H9 (cell line): ENCODE data around the gene YIPF4. TPM values are rescaled to one million over a fixed set of nuclear protein-coding genes. Genes with fewer than 3 reads are reported as not detected.

Source experiments
- DNase-seq: peaks from one replicate; pipeline ENCODE4 v3.0.0-alpha.2; 2017
- H2AFZ ChIP-seq: one replicate; pipeline ENCODE4 v1.6.1; 2013; ENCODE audit warnings: mild to moderate bottlenecking, low read length, control low read depth, moderate library complexity
- H2AK5ac ChIP-seq: 2 replicates; pipeline ENCODE4 v1.6.1; 2013; ENCODE audit warnings: low read length, control low read depth, mixed read lengths; ENCODE audit not compliant: insufficient read length
- H2BK120ac ChIP-seq: one replicate; pipeline ENCODE4 v1.6.1; 2013; ENCODE audit warnings: low read depth, mild to moderate bottlenecking, low read length, control low read depth, inconsistent platforms; ENCODE audit not compliant: poor library complexity, severe bottlenecking
- H2BK12ac ChIP-seq: 2 replicates; pipeline ENCODE4 v1.6.1; 2013; ENCODE audit warnings: low read length, control low read depth, mixed read lengths, low read depth; ENCODE audit not compliant: insufficient read length
- H2BK15ac ChIP-seq: 2 replicates; pipeline ENCODE4 v1.6.1; 2013; ENCODE audit warnings: low read depth, low read length, control low read depth
- H2BK20ac ChIP-seq: one replicate; pipeline ENCODE4 v1.6.1; 2013; ENCODE audit warnings: low read depth, mild to moderate bottlenecking, low read length, control low read depth, inconsistent platforms; ENCODE audit not compliant: poor library complexity, severe bottlenecking
- H2BK5ac ChIP-seq: 2 replicates; pipeline ENCODE4 v1.6.1; 2013; ENCODE audit warnings: low read length, control low read depth, mixed read lengths; ENCODE audit not compliant: insufficient read length
- H3K14ac ChIP-seq: 2 replicates; pipeline ENCODE4 v1.6.1; 2013; ENCODE audit warnings: low read length, control low read depth; ENCODE audit not compliant: insufficient read depth
- H3K18ac ChIP-seq: 2 replicates; pipeline ENCODE4 v1.6.1; 2013; ENCODE audit warnings: low read depth, mild to moderate bottlenecking, mixed read lengths, low read length, control low read depth; ENCODE audit not compliant: insufficient read length
- H3K23ac ChIP-seq: 2 replicates; pipeline ENCODE4 v1.6.1; 2013; ENCODE audit warnings: low read length, control low read depth, mixed read lengths, low read depth; ENCODE audit not compliant: insufficient read length
- H3K23me2 ChIP-seq: 2 replicates; pipeline ENCODE4 v1.6.1; 2013; ENCODE audit warnings: low read depth, mild to moderate bottlenecking, mixed read lengths, low read length, control low read depth; ENCODE audit not compliant: insufficient read length, poor library complexity, severe bottlenecking
- H3K27ac ChIP-seq: 2 replicates; pipeline ENCODE4 v1.5.1; 2013; ENCODE audit warnings: low read length, control low read depth, mixed read lengths, low read depth; ENCODE audit not compliant: insufficient read length
- H3K27me3 ChIP-seq: 2 replicates; pipeline ENCODE4 v1.6.1; 2013; ENCODE audit warnings: low read length, control low read depth, inconsistent platforms; ENCODE audit not compliant: insufficient read depth
- H3K4ac ChIP-seq: 2 replicates; pipeline ENCODE4 v1.6.1; 2013; ENCODE audit warnings: low read depth, mild to moderate bottlenecking, control low read depth, inconsistent platforms, low read length, moderate library complexity
- H3K4me1 ChIP-seq: 2 replicates; pipeline ENCODE4 v1.6.1; 2013; ENCODE audit warnings: low read length, control low read depth, inconsistent platforms; ENCODE audit not compliant: insufficient read depth
- H3K4me2 ChIP-seq: 2 replicates; pipeline ENCODE4 v1.6.1; 2013; ENCODE audit warnings: low read length, control low read depth, mixed read lengths; ENCODE audit not compliant: insufficient read length, insufficient read depth
- H3K56ac ChIP-seq: 2 replicates; pipeline ENCODE4 v1.6.1; 2013; ENCODE audit warnings: low read depth, mild to moderate bottlenecking, mixed read lengths, low read length, control low read depth; ENCODE audit not compliant: insufficient read length
- H3K79me1 ChIP-seq: 2 replicates; pipeline ENCODE4 v1.6.1; 2013; ENCODE audit warnings: low read depth, mild to moderate bottlenecking, moderate library complexity, low read length, control low read depth, inconsistent platforms; ENCODE audit not compliant: insufficient read depth, poor library complexity, severe bottlenecking
- H3K79me2 ChIP-seq: 2 replicates; pipeline ENCODE4 v1.6.1; 2013; ENCODE audit warnings: low read length, control low read depth, inconsistent platforms; ENCODE audit not compliant: insufficient read depth
- H3K9ac ChIP-seq: 2 replicates; pipeline ENCODE4 v1.6.1; 2013; ENCODE audit warnings: low read length, control low read depth, mixed read lengths; ENCODE audit not compliant: insufficient read length; ENCODE audit errors: extremely low read depth
- H3K9me3 ChIP-seq: one replicate; pipeline ENCODE4 v1.6.1; 2013; ENCODE audit warnings: low read depth, low read length, inconsistent platforms; ENCODE audit not compliant: control insufficient read depth
- H3T11ph ChIP-seq: one replicate; pipeline ENCODE4 v1.6.1; 2013; ENCODE audit warnings: mild to moderate bottlenecking, low read length, control low read depth, inconsistent platforms
- H4K20me1 ChIP-seq: one replicate; pipeline ENCODE4 v1.6.1; 2013; ENCODE audit not compliant: control insufficient read depth, insufficient read length, insufficient read depth
- H4K5ac ChIP-seq: 2 replicates; pipeline ENCODE4 v1.6.1; 2013; ENCODE audit warnings: low read depth, mild to moderate bottlenecking, mixed read lengths, low read length, control low read depth; ENCODE audit not compliant: insufficient read length
- H4K8ac ChIP-seq: replicated peaks from 2 replicates; pipeline ENCODE4 v1.6.1; 2013; ENCODE audit warnings: low read length, control low read depth, mixed read lengths, low read depth; ENCODE audit not compliant: insufficient read length
- H4K91ac ChIP-seq: 2 replicates; pipeline ENCODE4 v1.6.1; 2013; ENCODE audit warnings: low read depth, mild to moderate bottlenecking, moderate library complexity, mixed read lengths, low read length, control low read depth; ENCODE audit not compliant: insufficient read length
- H3K27ac Mint-ChIP-seq, 3 experiments: 2 replicates in 2 of 3; 3 replicates in 1 of 3; pipeline ENCODE4 v1.8.0; 2020 to 2021; ENCODE audit warnings: mixed read lengths in 3 of 3, mild to moderate bottlenecking in 1 of 3, moderate library complexity in 1 of 3
- H3K27me3 Mint-ChIP-seq: 2 replicates; pipeline ENCODE4 v1.8.0; 2021; ENCODE audit warnings: low read depth, mild to moderate bottlenecking, moderate library complexity, mixed read lengths
- H3K36me3 Mint-ChIP-seq, 3 experiments: 2 replicates in 2 of 3; 3 replicates in 1 of 3; pipeline ENCODE4 v1.8.0; 2020 to 2021; ENCODE audit warnings: low read depth in 3 of 3, mixed read lengths in 3 of 3; ENCODE audit not compliant: insufficient read depth in 1 of 3
- H3K4me1 Mint-ChIP-seq, 2 experiments: 2 replicates each; pipeline ENCODE4 v1.8.0; 2020; ENCODE audit warnings: mixed read lengths in 2 of 2
- H3K4me3 Mint-ChIP-seq, 2 experiments: 2 replicates in 1 of 2; 3 replicates in 1 of 2; pipeline ENCODE4 v1.8.0; 2020 to 2021; ENCODE audit warnings: mild to moderate bottlenecking in 2 of 2, mixed read lengths in 2 of 2, moderate library complexity in 1 of 2
- H3K9me3 Mint-ChIP-seq, 2 experiments: 2 replicates in 1 of 2; 3 replicates in 1 of 2; pipeline ENCODE4 v1.8.0; 2020; ENCODE audit warnings: mild to moderate bottlenecking in 2 of 2, mixed read lengths in 2 of 2, moderate library complexity in 1 of 2
- WGBS: extraction: QIAGEN DNeasy Blood & Tissue Kit; methylation state at CpG from one replicate; pipeline ENCODE4 v1.1.7; 2013; ENCODE audit warnings: missing lambda C conversion rate, low lambda C conversion rate, mixed read lengths; ENCODE audit not compliant: insufficient read length; ENCODE audit errors: extremely low coverage; 5-methylcytosine and 5-hydroxymethylcytosine counted together
- total RNA-seq: library from RNA; stranded (reverse); gene quantifications from 2 replicates; pipeline ENCODE4 v1.2.1, GENCODE V29; 2021
- TF ChIP-seq, protein P1 (sequence below): fragments of 200-600 bp; sonication (generic); conservative IDR thresholded peaks from 3 replicates; pipeline ENCODE4 v1.8.0; 2021; ENCODE audit warnings: antibody characterized with exemption, mild to moderate bottlenecking

Gene YIPF4
- total RNA-seq, 1 experiment from 2014 or later = 26.2 TPM

DNA sequence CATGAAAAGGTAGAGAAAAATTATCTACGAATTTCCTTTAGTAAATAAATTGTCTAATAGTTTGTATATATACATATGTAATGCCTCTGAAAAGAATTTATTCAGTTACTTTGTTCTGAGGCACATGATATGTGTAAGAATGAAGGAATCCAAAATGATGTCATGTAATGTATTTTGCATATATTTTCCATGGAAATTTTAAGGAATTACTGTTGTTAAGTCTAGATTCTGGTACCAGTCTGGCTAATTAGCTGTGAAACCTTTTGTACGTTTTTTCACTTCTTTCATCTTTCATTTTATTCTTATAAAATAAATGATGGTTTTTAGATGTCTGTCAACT is 12.3 kb downstream of the YIPF4 start:
- no peaks in the 10 kb centered on the region for H3K4me1 Mint-ChIP-seq
- no peaks in the 10 kb centered on the region for H3K4me1 ChIP-seq
- no peak overlapping the region for H4K8ac ChIP-seq
- H2BK12ac ChIP-seq = no peak overlapping the region
- H3K9ac ChIP-seq = no peak overlapping the region
- no peaks in the 10 kb centered on the region for H3K23me2 ChIP-seq
- no peak overlapping the region for H2BK15ac ChIP-seq
- H3K18ac ChIP-seq = no peak overlapping the region
- no peaks in the 10 kb centered on the region for H3K79me1 ChIP-seq
- H3K4ac ChIP-seq = no peak overlapping the region
- H4K91ac ChIP-seq = no peak overlapping the region
- TF ChIP-seq, protein P1, sequence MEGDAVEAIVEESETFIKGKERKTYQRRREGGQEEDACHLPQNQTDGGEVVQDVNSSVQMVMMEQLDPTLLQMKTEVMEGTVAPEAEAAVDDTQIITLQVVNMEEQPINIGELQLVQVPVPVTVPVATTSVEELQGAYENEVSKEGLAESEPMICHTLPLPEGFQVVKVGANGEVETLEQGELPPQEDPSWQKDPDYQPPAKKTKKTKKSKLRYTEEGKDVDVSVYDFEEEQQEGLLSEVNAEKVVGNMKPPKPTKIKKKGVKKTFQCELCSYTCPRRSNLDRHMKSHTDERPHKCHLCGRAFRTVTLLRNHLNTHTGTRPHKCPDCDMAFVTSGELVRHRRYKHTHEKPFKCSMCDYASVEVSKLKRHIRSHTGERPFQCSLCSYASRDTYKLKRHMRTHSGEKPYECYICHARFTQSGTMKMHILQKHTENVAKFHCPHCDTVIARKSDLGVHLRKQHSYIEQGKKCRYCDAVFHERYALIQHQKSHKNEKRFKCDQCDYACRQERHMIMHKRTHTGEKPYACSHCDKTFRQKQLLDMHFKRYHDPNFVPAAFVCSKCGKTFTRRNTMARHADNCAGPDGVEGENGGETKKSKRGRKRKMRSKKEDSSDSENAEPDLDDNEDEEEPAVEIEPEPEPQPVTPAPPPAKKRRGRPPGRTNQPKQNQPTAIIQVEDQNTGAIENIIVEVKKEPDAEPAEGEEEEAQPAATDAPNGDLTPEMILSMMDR = no peak
- no peak overlapping the region for H3K23ac ChIP-seq
- H3K4me3 Mint-ChIP-seq = no peak overlapping the region
- H3K36me3 Mint-ChIP-seq = peaks cover 10 to 27% (median 22%) of the 10 kb centered on the region in 3 experiments; a peak in 6 of 7 replicates
- no CpG with 5 or more reads among the region's 2 CpGs for WGBS
- no peaks in the 10 kb centered on the region for H3K9me3 ChIP-seq
- no peaks in the 10 kb centered on the region for H3K27me3 ChIP-seq
- H3K27me3 Mint-ChIP-seq = no peaks in the 10 kb centered on the region
- H3K27ac ChIP-seq = no peak overlapping the region
- no peak overlapping the region for H3K27ac Mint-ChIP-seq
- DNase-seq = no peak
- H3K56ac ChIP-seq = no peak overlapping the region
- no peak overlapping the region for H2AFZ ChIP-seq
- H3K9me3 Mint-ChIP-seq = peaks cover 7 to 9% of the 10 kb centered on the region in 2 experiments; a peak in 3 of 5 replicates
- no peak overlapping the region for H2AK5ac ChIP-seq
- no peaks in the 10 kb centered on the region for H3K79me2 ChIP-seq
- no peaks in the 10 kb centered on the region for H4K20me1 ChIP-seq
- no peak overlapping the region for H3K14ac ChIP-seq
- H3T11ph ChIP-seq = no peak overlapping the region
- no peak overlapping the region for H2BK120ac ChIP-seq
- H2BK5ac ChIP-seq = no peak overlapping the region
- H3K4me2 ChIP-seq = no peak overlapping the region
- no peak overlapping the region for H4K5ac ChIP-seq
- no peak overlapping the region for H2BK20ac ChIP-seq
